Gastrocnemius medialis (tissue), 4 donors: ENCODE data around the gene NELFB. TPM values are rescaled to one million over a fixed set of nuclear protein-coding genes. Genes with fewer than 3 reads are reported as not detected.

ENCODE experiments used
- ATAC-seq, 2 donors: fragments of 150-250 bp; one replicate each; pipeline ENCODE4 v1.9.1; 2016
- DNase-seq, 2 donors: peaks; one replicate each; pipeline ENCODE4 v3.0.0-alpha.2; 2019
- H3K27ac ChIP-seq, 4 donors: fragments of 200-600 bp; sonication (generic); 1 replicate in 1 of 4; 2 replicates in 3 of 4; pipeline ENCODE4 v1.5.1; 2016 to 2018; ENCODE audit warnings: mild to moderate bottlenecking in 2 of 4, moderate library complexity in 1 of 4
- H3K27me3 ChIP-seq, 3 donors: fragments of 200-600 bp; sonication (generic) in 2 of 3; 1 replicate in 1 of 3; 2 replicates in 2 of 3; pipeline versions ENCODE4 v1.5.1 to v1.6.0; 2016 to 2019; ENCODE audit warnings: mild to moderate bottlenecking in 1 of 3, moderate library complexity in 1 of 3
- H3K36me3 ChIP-seq, 2 donors: fragments of 200-600 bp; sonication (generic) in 1 of 2; one replicate each; pipeline ENCODE4 v1.5.1; 2017 to 2018
- H3K4me1 ChIP-seq, 2 donors: fragments of 200-600 bp; sonication (generic) in 1 of 2; one replicate each; pipeline ENCODE4 v1.5.1; 2016 to 2017; ENCODE audit warnings: mild to moderate bottlenecking in 2 of 2
- H3K4me3 ChIP-seq, 4 donors: fragments of 200-600 bp; sonication (generic) in 3 of 4; 1 replicate in 1 of 4; 2 replicates in 3 of 4; pipeline ENCODE4 v1.5.1; 2016 to 2019; ENCODE audit warnings: mild to moderate bottlenecking in 2 of 4
- H3K9me3 ChIP-seq, 3 donors: fragments of 200-600 bp; sonication (generic) in 2 of 3; 1 replicate in 1 of 3; 2 replicates in 2 of 3; pipeline ENCODE4 v1.5.1; 2016 to 2019
- CTCF ChIP-seq, 5 experiments: fragments of 450-650 bp in 3 of 5; fragments of 200-600 bp in 2 of 5; sonication (generic) in 2 of 5; IDR thresholded peaks in 4 of 5; conservative IDR thresholded peaks in 1 of 5; 1 replicate in 4 of 5; 2 replicates in 1 of 5; pipeline ENCODE4 v1.5.1; 2016 to 2019; ENCODE audit warnings: antibody characterized with exemption in 5 of 5, mild to moderate bottlenecking in 3 of 5, moderate library complexity in 3 of 5
- POLR2A ChIP-seq, 2 donors: fragments of 450-650 bp; IDR thresholded peaks; one replicate each; pipeline ENCODE4 v1.6.1; 2017; ENCODE audit warnings: antibody characterized with exemption in 2 of 2, mild to moderate bottlenecking in 2 of 2, moderate library complexity in 2 of 2
- in situ Hi-C, 4 donors: fragments of 200-750 bp; cut with MboI; loops; one replicate each; pipeline versions ENCODE4 v1.15.0 to v1.8.0; 2017; ENCODE audit warnings: low sequenced_read_pairs in 4 of 4
- intact Hi-C: fragments of 100-400 bp; cut with DNase I; formaldehyde crosslinking; loops from one replicate; pipeline ENCODE4 v1.15.1; 2023; ENCODE audit warnings: low total_unique reads
- total RNA-seq, 4 donors: library from RNA; depleted of rRNA; stranded (reverse); fragments of >200 nt; gene quantifications; one replicate each; pipeline versions ENCODE4 v1.1.0 to v1.2.3, GENCODE V29; 2016

Gene NELFB
- total RNA-seq, 4 donors from 2014 or later, result 21.6 to 61.5 (median 39.4) TPM

DNA sequence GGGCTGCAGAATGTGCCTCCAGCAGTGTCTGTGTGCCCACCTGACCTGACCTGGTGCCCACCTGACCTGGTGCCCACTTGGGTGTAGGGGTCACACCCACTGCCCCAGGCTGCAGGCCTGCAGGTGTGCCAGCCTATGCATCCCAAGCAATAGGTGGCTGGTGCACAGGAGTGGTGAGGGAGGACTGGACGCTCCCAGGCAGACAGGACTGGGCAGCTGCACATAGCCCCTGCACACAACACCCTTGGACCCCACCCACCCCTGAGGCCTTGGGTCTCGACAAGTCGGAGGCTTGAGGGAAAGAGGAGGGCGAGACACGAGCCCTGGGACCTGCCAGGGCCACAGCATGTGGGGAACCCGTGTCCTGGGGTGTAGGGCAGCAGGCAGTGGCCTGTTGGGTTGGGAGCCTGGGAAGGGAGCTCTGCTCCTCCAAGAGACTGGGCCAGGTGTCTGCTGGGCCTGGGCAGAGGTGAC, 57.8 kb downstream of the NELFB start:
- no peak for ATAC-seq
- in situ Hi-C loops (no loop called here), intact Hi-C loops (no loop called here)
- TF ChIP-seq CTCF (IDR thresholded peaks at IDR 0.05 in 4 of 5, conservative IDR thresholded peaks at IDR 0.05 in 1 of 5) (no peak), POLR2A (IDR thresholded peaks at IDR 0.05) (no peak)
- H3K27me3 ChIP-seq, result peaks cover 12 to 33% (median 26%) of the 10 kb centered on the region in 3 donors
- no peaks in the 10 kb centered on the region for H3K9me3 ChIP-seq
- no peak for DNase-seq
- H3K4me1 ChIP-seq, result peaks cover 0 to 6% of the 10 kb centered on the region in 2 donors
- no peaks in the 10 kb centered on the region for H3K36me3 ChIP-seq
- no peak overlapping the region for H3K4me3 ChIP-seq
- no peak overlapping the region for H3K27ac ChIP-seq

GRCh38 chr9:137313326-137313936, 58.3 kb downstream of the NELFB start:
- Histone ChIP-seq H3K9me3 (no peaks in the 10 kb centered on the region), H3K4me1 (peaks cover 0 to 6% of the 10 kb centered on the region in 2 donors), H3K27me3 (peaks cover 12 to 29% (median 25%) of the 10 kb centered on the region in 3 donors), H3K36me3 (no peaks in the 10 kb centered on the region), H3K4me3 (no peak overlapping the region), H3K27ac (no peak overlapping the region)
- in situ Hi-C loops (no loop called here), intact Hi-C loops (no loop called here)
- no peak for ATAC-seq
- no peak for TF ChIP-seq POLR2A (IDR thresholded peaks at IDR 0.05)
- DNase-seq, result no peak

DNA sequence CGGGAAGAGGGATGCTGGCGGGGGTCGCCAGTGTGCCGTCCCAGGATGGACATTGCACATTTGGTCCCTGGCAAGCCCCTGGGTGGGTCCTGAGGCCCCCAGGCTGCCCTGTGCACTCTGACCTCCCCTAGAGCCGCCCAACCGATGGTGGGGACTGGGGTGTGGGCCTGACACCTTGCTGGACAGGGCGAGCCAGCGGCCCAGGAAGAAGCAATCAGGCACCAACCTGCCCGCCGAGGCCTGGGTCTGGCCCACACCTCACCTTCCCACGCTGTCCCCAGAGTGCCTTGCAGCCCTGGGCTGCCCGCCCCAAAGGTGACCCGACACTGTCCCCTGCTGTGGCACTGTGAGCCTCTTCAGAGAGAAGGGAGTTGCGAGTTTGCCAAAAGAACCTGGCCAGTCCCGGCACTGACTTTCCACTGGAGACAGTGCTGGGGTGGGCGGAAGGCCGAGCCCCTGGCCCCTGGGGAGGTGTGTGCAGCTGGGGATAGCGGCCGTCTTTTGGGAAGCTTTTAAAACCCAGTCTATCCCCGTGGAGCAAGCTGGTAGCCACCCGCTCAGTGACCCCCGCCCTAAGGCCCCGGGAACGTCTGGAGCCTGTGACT, 58.9 kb downstream of the NELFB start:
- Histone ChIP-seq H3K4me3 (no peak overlapping the region), H3K27ac (peak overlapping the region in 3 of 4 donors; percentile 20 to 68 (median 41)), H3K36me3 (no peaks in the 10 kb centered on the region), H3K4me1 (peaks cover 0 to 6% of the 10 kb centered on the region in 2 donors), H3K9me3 (no peaks in the 10 kb centered on the region), H3K27me3 (peaks cover 12 to 25% (median 22%) of the 10 kb centered on the region in 3 donors)
- intact Hi-C loops, result no loop called here
- no peak for DNase-seq
- no peak for ATAC-seq
- no peak for TF ChIP-seq POLR2A (IDR thresholded peaks at IDR 0.05)
- TF ChIP-seq CTCF (IDR thresholded peaks at IDR 0.05 in 4 of 5, conservative IDR thresholded peaks at IDR 0.05 in 1 of 5), result peak in 1 of 5 experiments; percentile 39
- in situ Hi-C loops, result no loop called here

DNA sequence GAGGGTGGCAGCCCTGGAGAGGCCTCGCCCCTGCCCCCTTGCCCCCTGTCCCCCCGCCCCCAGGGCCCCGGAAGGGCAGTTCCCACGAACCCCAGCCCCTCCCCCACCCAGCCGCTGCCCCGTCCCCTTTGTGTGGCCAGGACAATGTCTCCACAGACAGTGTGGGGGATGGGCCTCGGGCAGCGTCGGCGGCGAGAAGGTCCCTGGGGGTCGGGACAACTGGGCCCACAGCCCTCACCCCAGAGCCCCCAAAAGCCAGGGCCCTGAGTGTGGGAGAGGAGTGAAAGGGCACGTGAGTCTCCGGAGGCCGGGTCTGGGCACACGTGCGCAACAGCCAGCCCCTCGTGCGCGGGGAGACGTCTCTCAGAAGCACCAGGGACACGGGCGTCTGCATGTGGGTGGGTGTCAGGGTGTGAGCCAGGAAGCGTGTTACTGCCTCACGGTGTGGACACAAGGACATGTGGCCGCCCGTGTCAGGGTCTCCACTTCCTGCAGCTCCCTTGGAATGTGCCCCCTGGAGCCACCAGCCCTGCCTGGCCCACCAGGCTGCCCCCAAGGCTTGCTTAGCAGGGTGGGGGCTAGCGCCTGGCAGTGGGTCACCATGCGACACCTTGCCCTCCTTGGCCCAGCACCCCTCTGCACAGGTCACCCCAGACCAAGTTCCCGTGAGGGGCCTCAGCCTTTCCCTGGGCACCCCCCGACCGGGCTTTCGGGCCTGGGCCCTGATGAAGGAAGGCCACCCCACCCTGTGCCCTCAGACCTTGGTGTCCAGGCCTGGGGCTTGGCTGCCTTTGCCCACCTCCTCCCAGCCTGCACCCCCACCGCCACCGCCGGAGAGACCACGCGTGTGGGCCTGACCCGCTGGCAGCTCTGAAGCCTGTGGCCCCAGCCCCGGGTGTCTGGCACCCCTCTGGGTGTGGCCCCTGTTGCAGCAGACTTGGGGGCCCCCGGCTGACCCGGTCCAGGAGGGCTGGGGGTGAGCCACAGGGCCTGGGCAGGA, 59.7 kb downstream of the NELFB start:
- Histone ChIP-seq H3K4me1 (peaks cover 0 to 6% of the 10 kb centered on the region in 2 donors), H3K36me3 (no peaks in the 10 kb centered on the region), H3K4me3 (no peak overlapping the region), H3K27ac (peak overlapping the region; percentile 41 to 68 (median 52)), H3K27me3 (peaks cover 12 to 21% (median 14%) of the 10 kb centered on the region in 3 donors), H3K9me3 (no peaks in the 10 kb centered on the region)
- DNase-seq, result no peak
- intact Hi-C loops (no loop called here), in situ Hi-C loops (no loop called here)
- TF ChIP-seq POLR2A (IDR thresholded peaks at IDR 0.05) (no peak), CTCF (IDR thresholded peaks at IDR 0.05 in 4 of 5, conservative IDR thresholded peaks at IDR 0.05 in 1 of 5) (no peak)
- ATAC-seq, result no peak
